Measurements from ENCODE around the gene TMEM82.

TMEM82 gene

DNA sequence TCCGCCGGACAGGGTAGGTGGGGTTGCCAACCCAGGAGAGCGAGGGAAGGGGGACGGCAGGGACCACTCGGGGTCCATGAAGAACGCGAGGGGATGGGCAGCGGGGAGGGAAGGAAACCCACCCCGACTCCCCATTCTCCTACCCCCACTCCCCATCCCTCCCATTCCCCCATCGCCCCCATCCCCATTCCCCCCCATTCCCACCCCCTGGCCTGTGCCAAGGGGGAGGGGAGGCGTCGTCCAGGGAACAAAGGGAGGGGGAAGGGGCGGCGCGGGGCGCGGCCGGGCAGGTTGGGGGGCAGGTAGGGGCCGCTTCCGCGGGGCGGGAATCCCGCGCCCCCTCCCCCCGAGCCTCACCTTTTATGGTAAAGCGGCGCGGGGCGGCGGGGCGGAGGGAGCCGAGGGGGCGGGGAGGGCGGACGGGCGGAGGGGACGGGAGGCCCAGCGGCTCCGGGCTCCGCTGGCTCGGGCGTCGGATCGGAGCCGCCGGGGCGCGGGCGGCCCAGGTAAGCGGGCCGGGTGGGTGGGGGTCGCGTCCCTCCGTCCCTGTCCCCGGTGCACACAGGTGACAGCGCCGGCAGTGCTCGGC is 16.1 kb downstream of the TMEM82 start, which contains the start of gene FBLIM1:
FBLIM1 (plus strand) TSS at position 453 of the 589 bp plus-strand sequence. CDS start 6,189 bp downstream, outside the sequence.
- DNase-seq, result no peak

GRCh38 chr1:15758953-15759661 is 16.8 kb downstream of the TMEM82 start:
- no peak for DNase-seq

DNA sequence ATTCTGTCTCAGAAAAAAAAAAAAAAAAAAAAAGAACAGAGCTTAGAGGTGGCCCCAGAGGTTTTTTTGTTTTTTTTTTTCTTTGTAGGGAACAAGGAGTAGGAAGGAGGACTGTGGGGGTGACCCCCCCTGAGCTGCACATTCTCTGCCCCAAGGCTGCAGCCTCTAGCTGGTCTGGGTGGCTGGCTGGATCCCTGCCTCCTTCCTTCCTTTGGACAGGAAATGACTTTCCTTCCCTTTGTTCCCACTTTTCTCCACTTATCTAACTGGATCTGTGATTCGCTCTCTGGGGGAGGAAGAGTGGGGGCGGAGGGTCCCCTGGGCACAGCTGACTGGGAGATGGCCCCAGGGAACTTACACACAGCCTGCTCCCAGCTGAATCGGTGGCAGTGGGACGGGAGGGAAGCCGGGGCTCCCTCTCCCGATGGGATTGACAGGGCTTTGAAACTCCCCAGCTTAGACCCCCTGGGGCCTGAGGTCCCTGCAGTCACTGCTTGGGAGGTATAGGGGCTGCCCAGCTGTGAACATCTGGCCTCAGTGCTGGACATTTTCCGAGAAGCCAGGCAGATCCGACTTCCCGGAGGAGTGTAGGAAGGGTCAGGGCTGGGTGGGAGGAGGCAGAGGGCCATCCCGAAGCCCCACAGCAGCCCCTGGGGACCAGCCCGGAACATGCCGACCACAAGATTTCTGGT is 18.4 kb downstream of the TMEM82 start:
- no peak for DNase-seq

- no peak for DNase-seq
Observed at GRCh38 chr1:15761366-15762128, 19.2 kb downstream of the TMEM82 start.

- no peak for DNase-seq
Observed at GRCh38 chr1:15762546-15762945, 20.2 kb downstream of the TMEM82 start.

GRCh38 chr1:15764269-15764764 is 22.0 kb downstream of the TMEM82 start:
- DNase-seq, result no peak

GRCh38 chr1:15764890-15765289 is 22.6 kb downstream of the TMEM82 start:
- DNase-seq, result no peak

- no peak for DNase-seq
Observed at GRCh38 chr1:15765495-15766194, 23.3 kb downstream of the TMEM82 start.

DNA sequence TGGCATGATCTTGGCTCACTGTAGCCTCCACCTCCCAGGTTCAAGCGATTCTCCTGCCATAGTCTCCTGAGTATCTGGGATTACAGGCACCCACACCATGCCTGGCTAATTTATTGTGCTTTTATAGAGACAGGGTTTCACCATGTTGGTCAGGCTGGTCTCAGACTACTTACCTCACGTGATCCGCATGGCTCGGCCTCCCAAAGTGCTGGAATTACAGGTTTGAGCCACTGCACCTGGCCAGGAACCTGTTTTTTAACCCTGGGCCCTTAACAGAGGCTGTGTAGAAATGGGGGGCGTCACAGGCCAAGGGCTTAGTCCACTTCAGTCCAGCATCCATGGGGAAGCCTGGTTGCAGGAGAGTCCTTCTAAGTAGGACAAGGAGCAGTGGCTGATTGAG is 25.6 kb downstream of the TMEM82 start:
- no peak for DNase-seq

GRCh38 chr1:15768388-15768787 is 26.1 kb downstream of the TMEM82 start:
- no peak for DNase-seq

DNA sequence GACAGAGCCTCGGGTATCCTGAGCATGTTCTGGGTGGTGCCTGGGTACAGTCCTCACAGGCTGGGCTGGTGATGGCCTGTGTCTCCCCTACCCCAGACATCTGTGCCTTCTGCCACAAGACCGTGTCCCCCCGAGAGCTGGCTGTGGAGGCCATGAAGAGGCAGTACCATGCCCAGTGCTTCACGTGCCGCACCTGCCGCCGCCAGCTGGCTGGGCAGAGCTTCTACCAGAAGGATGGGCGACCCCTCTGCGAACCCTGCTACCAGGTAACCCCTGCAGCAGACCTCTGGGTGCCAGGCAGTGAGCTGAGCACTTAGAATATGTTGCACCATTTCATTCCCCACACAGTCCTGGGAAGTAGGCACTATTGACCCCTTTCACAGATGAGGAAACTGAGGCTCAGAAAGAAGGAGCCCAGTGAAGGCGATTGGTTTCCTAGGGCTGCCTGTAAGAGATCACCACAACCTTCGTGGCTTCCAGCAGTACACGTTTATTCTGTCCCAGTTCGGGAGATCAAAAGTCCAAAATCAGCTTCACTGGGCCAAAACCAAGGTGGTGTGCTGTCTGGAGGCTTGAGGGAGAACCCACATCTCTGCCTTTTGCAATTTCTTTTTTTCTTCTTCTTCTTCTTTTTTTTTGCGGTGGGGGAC is 28.1 kb downstream of the TMEM82 start:
- no peak for DNase-seq

GRCh38 chr1:15771836-15772515 is 29.7 kb downstream of the TMEM82 start:
- DNase-seq, result no peak

DNA sequence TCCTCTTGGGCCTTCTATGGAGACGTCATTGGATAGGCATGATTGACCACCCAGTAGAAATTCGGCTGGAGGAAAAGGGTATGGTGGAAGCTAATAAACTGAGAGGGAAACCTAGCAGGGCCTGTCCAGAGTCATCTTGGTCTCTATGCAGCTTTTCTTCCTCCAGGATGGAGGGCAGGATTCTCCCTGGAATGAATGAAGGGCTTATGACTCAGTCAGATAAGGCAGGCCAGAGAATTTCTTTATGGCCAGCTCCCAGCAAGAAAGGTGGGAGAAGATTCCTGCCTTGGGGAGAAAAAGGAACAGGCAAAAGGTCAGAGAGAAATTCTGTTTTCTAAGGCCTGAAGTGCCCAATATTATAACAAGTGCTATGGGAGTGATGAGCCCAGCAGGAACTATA is 33.4 kb downstream of the TMEM82 start:
- no peak for DNase-seq

DNA sequence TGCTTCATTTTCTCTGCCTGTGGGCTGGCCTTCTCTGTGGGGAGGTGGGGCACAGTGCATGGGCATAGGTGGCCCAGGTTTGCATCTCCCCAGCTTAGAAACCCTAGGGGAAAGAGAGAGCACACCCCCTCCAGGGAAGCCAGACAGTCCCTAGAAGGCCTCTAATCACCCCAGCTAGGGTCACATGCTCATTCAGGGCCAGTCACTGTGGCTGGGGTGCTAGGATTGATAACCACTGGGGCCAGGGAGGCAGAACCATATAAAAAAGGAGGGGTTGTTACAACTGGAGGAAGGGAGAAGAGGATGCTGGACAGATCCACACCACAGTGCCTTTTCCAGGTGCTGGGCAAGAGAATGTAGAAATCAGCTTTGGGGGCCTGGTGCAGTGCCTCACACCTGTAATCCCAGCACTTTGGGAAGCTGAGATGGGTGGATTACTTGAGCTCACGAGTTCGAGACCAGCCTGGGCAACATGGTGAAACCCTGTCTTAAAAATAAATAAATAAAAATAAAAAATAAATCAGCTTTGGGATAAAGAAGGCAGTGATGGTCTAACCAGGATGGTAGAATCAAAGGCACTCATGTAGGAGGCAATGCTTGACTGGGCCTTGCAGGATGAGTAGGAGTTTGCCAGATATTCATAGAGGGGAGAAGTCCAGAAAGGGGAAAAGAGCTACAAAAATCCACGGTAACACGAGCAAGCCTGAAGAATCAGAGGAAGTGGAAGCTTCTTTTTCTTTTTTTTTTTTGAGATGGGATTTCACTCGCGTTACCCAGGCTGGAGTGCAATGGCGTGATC is 35.8 kb downstream of the TMEM82 start:
- no peak for DNase-seq

- DNase-seq, result no peak
Observed at GRCh38 chr1:15785683-15786082, 43.4 kb downstream of the TMEM82 start.

GRCh38 chr1:15786581-15786980 is 44.3 kb downstream of the TMEM82 start:
- no peak for DNase-seq

DNA sequence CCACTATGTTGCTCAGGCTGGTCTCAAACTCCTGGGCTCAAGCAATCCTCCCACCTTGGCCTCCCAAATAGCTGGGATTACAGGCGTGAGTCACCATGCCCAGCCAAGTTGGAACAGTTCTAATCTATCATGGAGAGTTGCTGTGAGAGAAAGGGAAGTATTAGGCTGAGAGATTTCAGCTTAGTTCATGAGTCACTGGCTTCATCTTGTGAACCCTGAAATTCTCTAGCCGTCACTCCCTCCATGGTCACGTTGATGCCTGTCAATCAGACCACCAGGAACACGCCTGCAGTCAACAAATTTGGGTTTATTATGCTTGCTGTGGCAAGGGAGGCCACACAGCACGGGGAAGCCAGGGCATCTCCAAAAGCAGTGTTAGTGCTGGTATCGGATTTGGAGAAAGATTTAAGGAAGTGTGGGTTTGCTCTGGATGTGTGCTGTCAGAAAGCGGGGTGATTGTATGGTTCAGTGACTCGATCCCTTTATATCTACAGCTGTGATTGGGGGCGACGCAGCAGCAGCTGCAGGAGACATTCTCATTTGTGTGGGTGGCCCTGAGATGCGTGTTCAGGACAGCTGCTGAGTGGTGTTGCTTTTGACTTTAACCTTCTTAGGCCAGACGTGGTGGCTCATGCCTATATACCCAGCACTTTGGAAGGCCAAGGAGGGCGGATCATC is 46.5 kb downstream of the TMEM82 start:
- no peak for DNase-seq

DNA sequence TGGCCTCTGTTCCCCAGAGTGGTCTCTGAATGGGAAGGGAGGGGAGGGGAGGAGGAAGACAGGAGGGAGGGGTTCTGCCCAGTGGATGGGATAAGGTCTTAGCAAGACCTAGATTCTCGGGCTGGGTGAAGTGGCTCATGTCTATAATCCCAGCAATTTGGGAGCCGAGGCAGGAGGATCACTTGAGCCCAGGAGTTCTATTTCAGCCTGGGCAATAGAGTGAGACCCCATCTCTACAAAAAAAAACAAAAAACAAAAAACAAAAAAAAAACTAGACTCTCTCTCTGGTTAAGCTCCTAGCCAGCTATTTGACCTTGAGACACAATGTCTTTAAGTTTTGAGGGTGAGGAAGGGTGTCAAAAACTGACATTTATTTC is 53.8 kb downstream of the TMEM82 start:
- no peak for DNase-seq

All from activated CD4-positive, CD25-positive, alpha-beta regulatory T cell treated with anti-CD3 and anti-CD28 coated beads, Interleukin-2, amount 50 U/mL, for 72 hours (primary cell).